GM18511 (cell line): ENCODE results near the gene AFF2.

Experiments used
- ATAC-seq: cut with Tn5 transposase; IDR thresholded peaks from one replicate; pipeline ENCODE4 v1.9.1; 2021; ENCODE audit warnings: mild to moderate bottlenecking, moderate library complexity; ENCODE audit not compliant: unreplicated experiment

The AFF2 gene

GRCh38 chrX:148713981-148714380, 213.6 kb downstream of the AFF2 start:
- no peak for ATAC-seq

- no peak for ATAC-seq
Observed at GRCh38 chrX:148715361-148715760, 214.9 kb downstream of the AFF2 start.

GRCh38 chrX:148722966-148723365, 222.5 kb downstream of the AFF2 start:
- no peak for ATAC-seq

- no peak for ATAC-seq
Observed at GRCh38 chrX:148723551-148723950, 223.1 kb downstream of the AFF2 start.

- no peak for ATAC-seq
Observed at GRCh38 chrX:148728901-148729300, 228.5 kb downstream of the AFF2 start.

GRCh38 chrX:148732743-148733142, 232.3 kb downstream of the AFF2 start:
- ATAC-seq = no peak

- ATAC-seq = no peak
Observed at GRCh38 chrX:148741441-148741840, 241.0 kb downstream of the AFF2 start.

GRCh38 chrX:148755111-148755510, 254.7 kb downstream of the AFF2 start:
- no peak for ATAC-seq

- ATAC-seq = no peak
Observed at GRCh38 chrX:148763896-148764295, 263.5 kb downstream of the AFF2 start.

- ATAC-seq = no peak
Observed at GRCh38 chrX:148768296-148768695, 267.9 kb downstream of the AFF2 start.

GRCh38 chrX:148771440-148771839, 271.0 kb downstream of the AFF2 start:
- ATAC-seq = no peak

GRCh38 chrX:148774276-148774675, 273.9 kb downstream of the AFF2 start:
- ATAC-seq = no peak

GRCh38 chrX:148784137-148784536, 283.7 kb downstream of the AFF2 start:
- ATAC-seq = no peak

- ATAC-seq = no peak
Observed at GRCh38 chrX:148784856-148785255, 284.4 kb downstream of the AFF2 start.

GRCh38 chrX:148785256-148785655, 284.8 kb downstream of the AFF2 start:
- no peak for ATAC-seq

- no peak for ATAC-seq
Observed at GRCh38 chrX:148788449-148788848, 288.0 kb downstream of the AFF2 start.

GRCh38 chrX:148794350-148794749, 293.9 kb downstream of the AFF2 start:
- no peak for ATAC-seq

GRCh38 chrX:148804579-148805355, 304.4 kb downstream of the AFF2 start:
- no peak for ATAC-seq

- no peak for ATAC-seq
Observed at GRCh38 chrX:148806145-148806870, 305.9 kb downstream of the AFF2 start.

GRCh38 chrX:148808833-148809232, 308.4 kb downstream of the AFF2 start:
- no peak for ATAC-seq

GRCh38 chrX:148811236-148811635, 310.8 kb downstream of the AFF2 start:
- no peak for ATAC-seq

GRCh38 chrX:148813422-148813821, 313.0 kb downstream of the AFF2 start:
- ATAC-seq = no peak
